ENCODE data around the gene TMIE. TPM values are rescaled to one million over a fixed set of nuclear protein-coding genes. Genes with fewer than 3 reads are reported as not detected.

Gene TMIE
- total and polyA plus RNA-seq, 2 of the 8 experiments (the other 6 are each of a cell fraction or from before 2014, with no cell fraction given), result 0.45 to 0.67 TPM

- Histone ChIP-seq H2AFZ (ENCODE audit: low read length) (no peak overlapping the region), H3K79me1 (ENCODE audit: low read depth, low read length) (no peaks in the 10 kb centered on the region), H2BK15ac (ENCODE audit: low read length) (no peak overlapping the region), H2BK5ac (ENCODE audit: low read depth, low read length) (no peak overlapping the region), H2BK120ac (replicated peaks; ENCODE audit: low read depth, low read length) (no peak overlapping the region), H4K5ac (ENCODE audit: insufficient read length, low read depth, low read length) (no peak overlapping the region), H3K9ac (replicated peaks in 1 of 4; ENCODE audit: extremely low read depth in 1 of 4, low read depth in 3 of 4, low read length in 3 of 4) (no peak overlapping the region), H4K91ac (replicated peaks; ENCODE audit: insufficient read length, low read length) (no peak overlapping the region), H4K8ac (ENCODE audit: extremely low read depth, insufficient read depth, low read length) (no peak overlapping the region), H3K4ac (replicated peaks; ENCODE audit: insufficient read length, low read depth, low read length) (no peak overlapping the region), H4K20me1 (replicated peaks in 1 of 2; ENCODE audit: control insufficient read depth in 1 of 2, insufficient read depth in 2 of 2, low read length in 2 of 2) (no peaks in the 10 kb centered on the region), H3K27ac (ENCODE audit: low read depth, low read length) (no peak overlapping the region), H3K56ac (replicated peaks; ENCODE audit: insufficient read length, low read depth, low read length) (no peak overlapping the region), H2AK5ac (ENCODE audit: low read depth, low read length) (no peak overlapping the region), H3K18ac (ENCODE audit: extremely low read depth, low read length) (no peak overlapping the region), H3K36me3 (ENCODE audit: control insufficient read depth in 2 of 4, insufficient read depth in 4 of 4, low read length in 3 of 4) (no peaks in the 10 kb centered on the region), H3K79me2 (ENCODE audit: control insufficient read depth in 1 of 2, insufficient read depth in 2 of 2, low read length in 2 of 2) (no peaks in the 10 kb centered on the region), H3K23ac (ENCODE audit: insufficient read length) (no peak overlapping the region), H3K4me1 (replicated peaks in 1 of 4; ENCODE audit: control insufficient read depth in 3 of 4, insufficient read depth in 4 of 4, low read length in 3 of 4) (peaks cover 0 to 4% (median 0%) of the 10 kb centered on the region in 4 experiments; a peak in 2 of 7 replicates), H3K4me2 (ENCODE audit: insufficient read depth in 1 of 2, low read depth in 2 of 2, low read length in 2 of 2) (no peak overlapping the region), H3K14ac (ENCODE audit: insufficient read length) (no peak overlapping the region), H3K27me3 (replicated peaks in 1 of 4; ENCODE audit: control insufficient read depth in 3 of 4, extremely low read depth in 1 of 4, insufficient read depth in 3 of 4, low read length in 3 of 4) (no peaks in the 10 kb centered on the region), H2BK20ac (ENCODE audit: low read length) (no peak overlapping the region), H3K9me3 (ENCODE audit: insufficient read depth in 2 of 2, low read depth in 1 of 2, low read length in 1 of 2) (no peaks in the 10 kb centered on the region; a peak in 1 of 4 replicates), H2BK12ac (ENCODE audit: low read depth, low read length) (no peak overlapping the region), H3K23me2 (ENCODE audit: low read depth, low read length) (no peaks in the 10 kb centered on the region), H3K4me3 (ENCODE audit: extremely low read depth in 1 of 4, insufficient read depth in 2 of 4, low read depth in 3 of 4, low read length in 4 of 4) (no peak overlapping the region)
- CTCF ChIA-PET (ENCODE audit: partially characterized antibody), result interaction anchor here (1.2 kb wide), 1 partner anchor 15 kb away, joined by 3 read pairs; no protein-coding TSS in a partner anchor
- DNase-seq (ENCODE audit: low read depth in 1 of 2, low spot score in 2 of 2) (no peak), FAIRE-seq (no peak)
- POLR2A ChIA-PET (ENCODE audit: partially characterized antibody), result no interaction called here
- WGBS, 2 experiments (ENCODE audit: extremely low coverage in 1 of 2, insufficient coverage in 1 of 2, insufficient read length in 1 of 2, insufficient replicate concordance in 2 of 2, low coverage in 1 of 2, low lambda C conversion rate in 2 of 2, missing lambda C conversion rate in 1 of 2), result 94% methylated on average over 22 of the region's 31 CpGs; no CpG with 5 or more reads in 1 of the 2 experiments
- no peak for TF ChIP-seq SUZ12 (IDR thresholded peaks at IDR 0.05; ENCODE audit: low read length)
- no peak for TF ChIP-seq TEAD4 (IDR thresholded peaks at IDR 0.05; ENCODE audit: low read depth, low read length)
- no peak for TF ChIP-seq EGR1 (IDR thresholded peaks at IDR 0.05; ENCODE audit: borderline replicate concordance, low read depth, low read length)
- no peak for TF ChIP-seq BRCA1 (IDR thresholded peaks at IDR 0.05; ENCODE audit: low read depth, low read length)
- no peak for TF ChIP-seq ATF3 (IDR thresholded peaks at IDR 0.05; ENCODE audit: insufficient read depth, low read depth, low read length)
- TF ChIP-seq POU5F1 (IDR thresholded peaks at IDR 0.05; ENCODE audit: low read depth, low read length), result no peak
- TF ChIP-seq TCF12 (IDR thresholded peaks at IDR 0.05; ENCODE audit: low read depth, low read length), result no peak
- TF ChIP-seq JUND (IDR thresholded peaks at IDR 0.05; ENCODE audit: low read length), result no peak
- no peak for TF ChIP-seq USF2 (IDR thresholded peaks at IDR 0.05; ENCODE audit: low read length)
- no peak for TF ChIP-seq TAF7 (optimal IDR thresholded peaks at IDR 0.05; ENCODE audit: borderline replicate concordance, low read depth, low read length)
- no peak for TF ChIP-seq BCL11A (IDR thresholded peaks at IDR 0.05; ENCODE audit: low read depth in 2 of 2, low read length in 2 of 2)
- no peak for TF ChIP-seq EZH2 (IDR thresholded peaks at IDR 0.05; ENCODE audit: low read depth, low read length, severe bottlenecking)
- no peak for TF ChIP-seq FOSL1 (IDR thresholded peaks at IDR 0.05; ENCODE audit: insufficient read depth, low read depth, low read length)
Measured at GRCh38 chr3:46756642-46757041, 55.5 kb downstream of the TMIE start.
